ENCODE data around the gene EIF4B.
"Not testable (repeated sequence)": the region's sequence is repeated elsewhere in the genome, so short reads cannot be mapped to it uniquely, and the experiment has no call there.

EIF4B gene

DNA sequence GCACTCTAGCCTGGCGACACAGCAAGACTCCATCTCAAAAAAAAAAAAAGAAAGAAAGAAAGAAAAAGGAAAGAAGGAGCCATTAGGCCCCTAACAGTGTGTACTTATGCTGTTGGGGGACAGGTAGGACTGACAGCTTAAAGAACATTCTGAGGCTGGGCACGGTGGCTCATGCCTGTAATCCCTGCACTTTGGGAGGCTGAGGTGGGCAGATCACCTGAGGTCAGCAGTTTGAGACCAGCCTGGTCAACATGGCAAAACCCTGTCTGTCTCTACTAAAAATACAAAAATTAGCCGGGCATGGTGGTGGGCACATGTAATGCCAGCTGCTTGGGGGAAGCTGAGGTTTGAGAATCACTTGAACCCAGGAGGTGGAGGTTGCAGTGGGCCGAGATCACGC, 14.0 kb upstream of the EIF4B start:
- not testable (repeated sequence) for DNase-seq (ENCODE audit: low read depth, low spot score)

GRCh38 chr12:52992699-52993557, 13.3 kb upstream of the EIF4B start:
- no peak for DNase-seq (ENCODE audit: low read depth, low spot score)
- no peak overlapping the region for H3K4me3 ChIP-seq (ENCODE audit: low read length)

More for the DNA sequence above, 14.0 kb upstream of the EIF4B start:
- H3K4me3 ChIP-seq (ENCODE audit: low read length): not testable (repeated sequence)

DNA sequence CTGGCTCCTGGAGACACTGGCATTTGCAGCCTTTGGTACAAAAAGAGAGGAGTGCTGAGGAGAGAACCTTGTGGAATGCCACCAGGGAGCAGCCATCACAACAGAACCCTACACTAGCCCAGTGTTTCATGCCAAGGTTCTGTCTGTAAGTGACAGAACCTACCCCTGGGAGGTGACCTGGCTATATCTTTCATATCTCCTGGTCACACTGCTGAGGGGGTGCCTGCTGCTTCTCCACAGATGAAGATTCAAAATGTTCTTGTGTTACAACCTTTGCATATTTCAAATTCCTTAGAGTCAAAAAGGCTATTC, 12.7 kb upstream of the EIF4B start:
- no peak overlapping the region for H3K4me3 ChIP-seq (ENCODE audit: low read length)
- no peak for DNase-seq (ENCODE audit: low read depth, low spot score)

DNA sequence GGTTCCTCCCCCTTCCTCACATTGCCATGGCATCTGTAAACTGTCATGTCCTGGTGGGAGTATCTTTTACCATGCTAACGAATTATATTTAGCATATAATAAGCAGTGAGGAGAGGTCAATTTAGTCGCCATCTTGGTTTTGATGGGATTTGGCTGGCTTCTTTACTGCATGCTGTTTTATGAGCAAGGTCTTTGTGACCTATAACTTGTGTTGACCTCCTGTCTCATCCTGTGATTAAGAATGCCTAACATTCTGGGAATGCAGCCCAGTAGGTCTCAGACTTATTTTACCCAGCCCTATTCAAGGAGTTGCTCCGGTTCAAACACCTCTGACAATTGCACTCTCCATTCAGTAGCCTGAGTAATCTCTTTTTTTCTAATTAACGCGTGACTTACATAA, 2.1 kb upstream of the EIF4B start:
- H3K4me3 ChIP-seq (ENCODE audit: low read length): no peak overlapping the region
- no peak for DNase-seq (ENCODE audit: low read depth, low spot score)

- DNase-seq (ENCODE audit: low read depth, low spot score): no peak
- H3K4me3 ChIP-seq (ENCODE audit: low read length): no peak overlapping the region
These were observed 1.7 kb upstream of the EIF4B start for GRCh38 chr12:53004582-53004981.

- H3K4me3 ChIP-seq (ENCODE audit: low read length): peak overlapping the region; percentile 99
- DNase-seq (ENCODE audit: low read depth, low spot score): no peak
These were observed 856 bp upstream of the EIF4B start for GRCh38 chr12:53005215-53005985.

GRCh38 chr12:53006810-53007309, 604 bp downstream of the EIF4B start:
- peak overlapping the region; percentile 99 for H3K4me3 ChIP-seq (ENCODE audit: low read length)
- DNase-seq (ENCODE audit: low read depth, low spot score): peak; percentile 75

- peak overlapping the region; percentile 99 for H3K4me3 ChIP-seq (ENCODE audit: low read length)
- no peak for DNase-seq (ENCODE audit: low read depth, low spot score)
These were observed 1.1 kb downstream of the EIF4B start for GRCh38 chr12:53007343-53007742.

- not testable (repeated sequence) for DNase-seq (ENCODE audit: low read depth, low spot score); H3K4me3 ChIP-seq (ENCODE audit: low read length)
These were observed 2.5 kb downstream of the EIF4B start for GRCh38 chr12:53008760-53009159.

DNA sequence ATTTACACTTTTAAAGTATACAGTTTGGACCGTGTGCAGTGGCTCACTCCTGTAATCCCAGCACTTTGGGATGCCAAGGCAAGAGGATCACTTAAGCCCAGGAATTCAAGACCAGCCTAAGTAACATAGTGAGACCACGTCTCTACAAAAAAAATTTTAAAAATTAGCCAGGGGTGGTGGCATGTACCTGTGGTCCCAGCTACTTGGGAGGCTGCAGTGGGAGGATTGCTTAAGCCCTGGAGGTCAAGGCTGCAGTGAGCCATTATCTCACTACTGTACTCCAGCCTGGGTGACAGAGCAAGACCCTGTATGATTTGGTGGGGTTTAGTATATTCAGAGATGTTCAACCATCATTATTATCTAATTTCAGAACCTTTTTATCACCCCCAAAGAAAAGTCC, 4.7 kb downstream of the EIF4B start:
- DNase-seq (ENCODE audit: low read depth, low spot score): no peak
- no peak overlapping the region for H3K4me3 ChIP-seq (ENCODE audit: low read length)

- H3K4me3 ChIP-seq (ENCODE audit: low read length): no peak overlapping the region
- no peak for DNase-seq (ENCODE audit: low read depth, low spot score)
These were observed 5.6 kb downstream of the EIF4B start for GRCh38 chr12:53011889-53012288.

DNA sequence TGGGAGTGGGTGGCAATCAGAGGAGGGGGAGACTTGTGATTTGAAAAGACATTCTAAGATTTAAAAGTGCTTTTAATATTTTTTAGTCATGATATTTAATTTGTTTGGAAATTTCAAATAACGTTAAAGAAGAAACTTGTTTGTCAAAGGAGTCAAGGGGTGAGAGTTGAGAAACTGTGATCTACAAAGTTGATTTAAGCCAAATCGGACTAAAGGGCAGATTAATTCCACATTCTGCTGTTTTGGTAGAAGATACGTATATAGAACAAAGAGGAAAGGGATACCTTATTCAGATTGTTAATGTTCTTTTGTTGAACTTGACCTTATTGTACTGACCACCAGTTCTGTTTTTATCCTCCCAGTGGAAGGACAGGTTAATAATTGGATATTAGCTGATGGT, 6.7 kb downstream of the EIF4B start:
- no peak overlapping the region for H3K4me3 ChIP-seq (ENCODE audit: low read length)
- no peak for DNase-seq (ENCODE audit: low read depth, low spot score)

DNA sequence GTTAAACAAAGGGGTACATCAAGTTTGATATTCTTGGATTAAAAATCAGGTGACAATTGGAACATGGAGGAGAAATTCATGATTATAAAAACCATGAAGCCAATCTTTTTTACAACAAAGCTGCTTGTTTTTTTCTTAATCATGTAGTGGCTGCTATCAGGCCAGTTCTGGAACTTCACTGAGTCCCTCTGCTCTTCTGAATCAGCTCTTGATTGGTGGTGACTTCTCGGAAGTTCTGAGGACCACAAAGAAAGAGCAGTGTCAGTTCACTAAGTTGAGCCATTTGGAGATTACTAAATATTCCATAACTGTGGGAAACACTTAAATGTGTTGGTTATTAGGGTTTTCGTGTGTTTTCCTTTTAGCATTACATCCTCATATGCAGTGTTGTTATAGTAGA, 8.5 kb downstream of the EIF4B start:
- DNase-seq (ENCODE audit: low read depth, low spot score): no peak
- no peak overlapping the region for H3K4me3 ChIP-seq (ENCODE audit: low read length)

- no peak overlapping the region for H3K4me3 ChIP-seq (ENCODE audit: low read length)
- DNase-seq (ENCODE audit: low read depth, low spot score): no peak
These were observed 19.0 kb downstream of the EIF4B start for GRCh38 chr12:53025250-53025649.

DNA sequence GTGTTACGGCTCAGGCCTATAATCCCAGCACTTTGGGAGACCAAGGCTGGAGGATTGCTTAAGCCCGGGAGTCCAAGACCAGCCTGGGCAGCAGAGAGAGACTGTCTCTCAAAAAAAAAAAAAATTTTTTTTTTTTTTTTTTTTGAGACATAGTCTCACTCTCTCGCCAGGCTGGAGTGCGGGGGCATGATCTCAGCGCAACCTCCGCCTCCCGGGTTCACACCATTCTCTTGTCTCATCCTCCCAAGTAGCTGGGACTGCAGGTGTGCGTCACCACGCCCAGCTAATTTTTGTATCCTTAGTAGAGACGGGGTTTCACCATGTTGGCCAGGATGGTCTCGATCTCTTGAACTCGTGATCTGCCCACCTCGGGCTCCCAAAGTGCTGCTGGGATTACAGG, 20.8 kb downstream of the EIF4B start:
- not testable (repeated sequence) for DNase-seq (ENCODE audit: low read depth, low spot score); H3K4me3 ChIP-seq (ENCODE audit: low read length)

GRCh38 chr12:53031616-53032015, 25.4 kb downstream of the EIF4B start:
- no peak for DNase-seq (ENCODE audit: low read depth, low spot score)
- no peak overlapping the region for H3K4me3 ChIP-seq (ENCODE audit: low read length)

DNA sequence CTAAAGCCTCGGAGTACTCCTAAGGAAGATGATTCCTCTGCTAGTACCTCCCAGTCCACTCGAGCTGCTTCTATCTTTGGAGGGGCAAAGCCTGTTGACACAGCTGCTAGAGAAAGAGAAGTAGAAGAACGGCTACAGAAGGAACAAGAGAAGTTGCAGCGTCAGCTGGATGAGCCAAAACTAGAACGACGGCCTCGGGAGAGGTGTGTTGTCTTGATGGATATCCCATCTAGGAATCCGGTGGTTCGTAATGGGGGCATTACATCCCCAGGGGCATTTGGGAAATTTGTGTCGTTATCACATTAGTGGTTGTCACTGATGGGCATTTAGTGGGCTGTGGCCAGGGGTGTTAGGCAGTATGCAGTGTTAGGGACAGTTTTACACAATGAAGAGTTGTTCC, 27.6 kb downstream of the EIF4B start:
- not testable (repeated sequence) for H3K4me3 ChIP-seq (ENCODE audit: low read length); DNase-seq (ENCODE audit: low read depth, low spot score)

- no peak overlapping the region for H3K4me3 ChIP-seq (ENCODE audit: low read length)
- DNase-seq (ENCODE audit: low read depth, low spot score): no peak
These were observed 28.2 kb downstream of the EIF4B start for GRCh38 chr12:53034459-53034858.

- DNase-seq (ENCODE audit: low read depth, low spot score): no peak
- H3K4me3 ChIP-seq (ENCODE audit: low read length): no peak overlapping the region
These were observed 30.5 kb downstream of the EIF4B start for GRCh38 chr12:53036802-53037201.

DNA sequence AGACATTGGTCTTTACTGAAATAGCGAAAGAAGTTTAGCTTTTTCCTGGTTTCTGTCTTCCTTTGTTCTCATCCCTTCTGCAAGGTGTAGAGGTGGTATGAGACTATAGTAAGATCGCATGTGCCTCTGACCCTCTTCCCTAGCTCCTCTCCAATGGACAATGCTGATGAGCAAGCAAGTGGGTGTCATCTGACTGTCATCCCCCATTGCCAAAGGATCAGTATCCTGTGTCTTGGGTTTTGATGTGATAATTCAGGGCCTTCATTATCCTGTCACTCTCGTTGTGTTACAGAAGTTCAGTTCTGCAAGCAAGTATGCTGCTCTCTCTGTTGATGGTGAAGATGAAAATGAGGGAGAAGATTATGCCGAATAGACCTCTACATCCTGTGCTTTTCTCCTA, 33.6 kb downstream of the EIF4B start:
- DNase-seq (ENCODE audit: low read depth, low spot score): no peak
- no peak overlapping the region for H3K4me3 ChIP-seq (ENCODE audit: low read length)
